GM18517 (cell line): ENCODE measurements around the gene PLXNB3.
"Not testable (repeated sequence)": the region's sequence is repeated elsewhere in the genome, so short reads cannot be mapped to it uniquely, and the experiment has no call there.

Experiments used
- ATAC-seq: cut with Tn5 transposase; IDR thresholded peaks from one replicate; pipeline ENCODE4 v1.9.1; 2021; ENCODE audit warnings: mild to moderate bottlenecking, moderate library complexity; ENCODE audit not compliant: unreplicated experiment

The PLXNB3 gene

DNA sequence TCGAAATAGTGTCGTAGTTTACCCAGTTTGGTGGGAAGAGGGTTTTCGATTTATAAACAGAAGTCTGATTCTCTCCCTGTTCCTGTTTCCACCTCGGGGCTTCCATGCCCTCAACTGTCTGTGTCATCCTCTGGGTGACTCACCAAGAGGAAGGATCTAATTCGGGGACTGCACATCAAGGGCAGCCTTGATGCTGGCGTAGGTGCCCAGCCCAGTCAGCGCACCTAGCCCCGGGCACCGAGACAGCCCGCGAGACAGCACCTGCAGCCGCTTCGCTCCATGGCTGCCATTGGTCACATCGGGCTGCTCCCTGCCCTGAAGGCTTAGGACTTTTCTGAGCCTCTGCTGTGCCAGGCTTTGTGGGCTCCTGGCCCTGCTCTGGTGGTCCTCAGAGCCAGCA is 31.6 kb upstream of the PLXNB3 start:
- no peak for ATAC-seq

DNA sequence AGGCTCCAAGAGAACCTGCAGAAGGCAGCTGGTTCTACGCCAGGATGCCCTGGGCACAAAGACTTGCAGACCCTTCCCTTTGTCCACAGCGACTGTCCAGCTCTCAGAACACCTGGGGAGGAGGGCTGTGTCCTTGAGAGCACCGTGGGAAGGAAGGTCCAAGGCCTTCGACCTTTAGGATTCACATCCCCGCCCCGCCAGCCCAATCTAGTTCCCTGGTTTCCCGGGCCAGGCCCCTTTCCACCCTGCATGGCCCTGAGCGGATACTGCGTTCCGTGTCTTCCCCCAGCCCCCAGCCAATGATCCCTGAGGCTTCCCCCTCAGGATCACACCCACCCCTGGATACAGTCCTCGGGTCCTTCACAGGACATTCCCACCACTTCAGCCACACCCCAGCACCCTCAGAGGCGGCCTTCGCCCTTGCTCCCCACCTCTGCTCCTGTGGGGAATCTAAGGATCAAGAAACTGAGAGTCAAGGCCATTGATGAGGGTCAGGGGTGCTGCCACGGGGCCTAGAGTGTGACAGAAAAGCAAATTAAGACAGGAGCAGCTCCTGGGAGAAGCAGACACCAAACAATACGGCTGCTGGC is 30.3 kb upstream of the PLXNB3 start:
- ATAC-seq, result no peak

- no peak for ATAC-seq
Measured at GRCh38 chrX:153734871-153735270, 29.2 kb upstream of the PLXNB3 start.

DNA sequence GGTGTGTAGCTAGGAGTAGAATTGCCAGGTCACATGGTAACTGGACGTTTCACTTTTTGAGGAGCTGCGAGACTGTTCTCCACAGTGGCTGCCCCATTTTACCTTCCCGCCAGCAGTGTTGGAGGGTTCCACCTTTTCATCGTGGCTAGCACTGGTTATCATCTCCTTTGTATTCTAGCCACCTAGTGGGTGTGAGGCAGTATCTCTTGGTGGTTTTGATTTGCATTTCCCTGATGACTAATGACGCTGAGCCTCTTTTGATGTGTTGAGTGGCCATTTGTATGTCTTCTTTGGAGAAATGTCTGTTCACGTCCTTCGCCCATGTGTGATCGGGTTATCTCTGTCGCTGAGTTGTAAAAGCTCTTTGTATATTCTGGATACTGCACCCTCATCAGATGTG is 28.8 kb upstream of the PLXNB3 start:
- no peak for ATAC-seq

GRCh38 chrX:153736071-153736820 is 27.8 kb upstream of the PLXNB3 start:
- ATAC-seq, result no peak

DNA sequence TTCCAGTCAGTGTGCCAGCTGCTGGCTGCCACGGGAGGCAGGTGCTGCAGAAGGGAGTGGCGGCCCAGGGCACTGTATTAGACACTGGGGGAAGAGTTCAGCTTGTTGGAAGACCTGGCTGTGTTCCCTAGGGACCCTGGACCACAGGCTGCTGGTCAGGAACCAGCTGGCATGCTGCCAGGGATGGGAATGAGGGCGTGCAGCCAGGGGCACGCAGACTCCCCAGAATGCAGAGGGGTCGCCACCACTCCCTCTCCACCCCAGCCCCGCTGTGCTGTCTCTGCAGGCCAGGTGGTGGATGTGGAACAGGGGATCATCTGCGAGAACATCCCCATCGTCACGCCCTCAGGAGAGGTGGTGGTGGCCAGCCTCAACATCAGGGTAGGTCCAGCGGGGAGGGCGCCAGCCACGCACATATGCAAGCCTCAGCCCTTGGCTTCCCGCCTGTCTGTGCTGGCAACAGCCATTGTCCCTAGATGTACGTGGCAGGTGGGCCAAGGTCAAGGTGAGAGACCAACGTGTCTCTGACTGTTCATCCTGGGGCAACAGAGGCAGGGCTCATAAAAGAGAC is 27.1 kb upstream of the PLXNB3 start:
- no peak for ATAC-seq

GRCh38 chrX:153738056-153738605 is 25.9 kb upstream of the PLXNB3 start:
- no peak for ATAC-seq

DNA sequence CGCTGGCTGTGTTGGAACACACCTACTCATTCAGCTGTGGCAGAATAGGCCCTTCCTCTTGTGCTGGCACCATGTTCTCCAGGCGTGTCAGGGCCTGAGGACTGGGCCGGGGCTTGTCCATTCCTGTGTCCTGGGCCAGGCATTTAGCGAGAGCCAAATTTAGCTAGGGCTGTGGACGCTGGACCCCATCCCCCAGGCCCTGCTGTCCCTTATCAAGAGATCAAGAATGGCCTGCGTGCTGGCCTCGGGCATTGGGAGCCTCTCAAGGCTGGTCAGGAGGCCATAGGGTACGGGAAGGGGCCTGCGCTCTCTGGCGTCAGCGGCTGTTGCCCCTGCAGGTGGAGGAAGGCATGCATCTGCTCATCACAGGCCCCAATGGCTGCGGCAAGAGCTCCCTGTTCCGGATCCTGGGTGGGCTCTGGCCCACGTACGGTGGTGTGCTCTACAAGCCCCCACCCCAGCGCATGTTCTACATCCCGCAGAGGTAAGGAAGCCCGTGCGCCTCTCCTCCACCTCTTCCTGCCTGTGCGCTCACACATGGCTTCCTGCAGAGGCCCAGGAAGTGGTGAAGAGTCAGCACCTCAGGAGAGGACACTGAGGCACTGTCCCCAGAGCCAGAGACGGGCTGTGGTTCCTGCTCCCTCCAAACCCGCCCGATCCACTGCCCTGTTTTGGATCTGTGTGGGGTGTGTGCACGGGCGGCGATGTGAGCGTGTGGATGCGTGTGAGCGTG is 24.1 kb upstream of the PLXNB3 start:
- ATAC-seq, result no peak

DNA sequence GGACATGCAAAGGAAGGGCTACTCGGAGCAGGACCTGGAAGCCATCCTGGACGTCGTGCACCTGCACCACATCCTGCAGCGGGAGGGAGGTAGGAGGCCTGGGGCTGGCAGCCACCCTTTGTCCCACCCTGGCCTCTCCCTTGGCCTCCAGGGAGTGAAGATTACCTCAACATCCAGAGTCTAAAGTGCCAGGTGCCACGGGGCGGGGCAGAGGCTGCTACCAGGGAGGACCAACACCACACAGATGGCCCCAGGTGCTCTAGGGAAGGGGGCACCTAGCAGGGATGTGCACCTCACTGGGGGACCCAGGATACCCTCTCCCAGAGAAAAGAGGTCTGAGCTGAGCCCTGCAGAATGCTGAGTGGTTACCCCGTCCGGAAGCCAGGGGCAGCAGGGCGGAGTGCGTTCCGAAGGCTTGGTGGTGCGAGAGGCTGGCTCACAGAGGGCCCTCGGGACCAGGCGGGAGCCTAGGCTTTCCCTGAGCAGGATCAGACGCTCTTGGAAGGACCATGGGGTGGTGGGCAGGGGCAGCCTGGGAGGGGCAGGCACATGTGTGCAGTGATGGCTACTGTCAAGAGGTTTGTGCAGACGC is 23.3 kb upstream of the PLXNB3 start:
- no peak for ATAC-seq

- ATAC-seq, result no peak
Measured at GRCh38 chrX:153741446-153741845, 22.6 kb upstream of the PLXNB3 start.

- not testable (repeated sequence) for ATAC-seq
Measured at GRCh38 chrX:153742111-153742510, 21.9 kb upstream of the PLXNB3 start.

DNA sequence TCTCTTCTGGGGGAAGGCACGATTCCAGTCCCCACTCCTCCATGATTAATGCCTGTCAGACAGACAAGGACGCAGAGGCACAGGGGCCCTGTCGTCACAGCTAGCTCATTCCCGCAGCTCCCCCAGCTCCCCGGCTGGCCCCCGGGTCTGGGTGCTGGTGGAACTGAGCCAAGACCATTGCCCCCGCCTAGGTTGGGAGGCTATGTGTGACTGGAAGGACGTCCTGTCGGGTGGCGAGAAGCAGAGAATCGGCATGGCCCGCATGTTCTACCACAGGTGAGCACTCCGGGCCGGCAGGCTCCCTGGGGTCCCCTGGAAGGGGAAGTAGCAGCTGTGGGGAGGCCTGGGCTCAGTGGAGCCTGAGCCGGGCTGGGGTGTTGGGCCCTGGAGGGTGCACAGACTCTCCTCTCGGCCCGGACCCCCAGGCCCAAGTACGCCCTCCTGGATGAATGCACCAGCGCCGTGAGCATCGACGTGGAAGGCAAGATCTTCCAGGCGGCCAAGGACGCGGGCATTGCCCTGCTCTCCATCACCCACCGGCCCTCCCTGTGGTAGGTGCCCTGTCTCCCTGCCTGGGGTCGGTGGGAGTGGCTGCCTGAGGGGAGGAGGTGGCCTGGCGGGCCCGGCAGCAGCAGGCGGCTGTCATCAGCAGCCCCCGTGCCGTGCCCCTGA is 21.1 kb upstream of the PLXNB3 start:
- ATAC-seq, result not testable (repeated sequence)

- not testable (repeated sequence) for ATAC-seq
Measured at GRCh38 chrX:153743468-153744209, 20.4 kb upstream of the PLXNB3 start.

DNA sequence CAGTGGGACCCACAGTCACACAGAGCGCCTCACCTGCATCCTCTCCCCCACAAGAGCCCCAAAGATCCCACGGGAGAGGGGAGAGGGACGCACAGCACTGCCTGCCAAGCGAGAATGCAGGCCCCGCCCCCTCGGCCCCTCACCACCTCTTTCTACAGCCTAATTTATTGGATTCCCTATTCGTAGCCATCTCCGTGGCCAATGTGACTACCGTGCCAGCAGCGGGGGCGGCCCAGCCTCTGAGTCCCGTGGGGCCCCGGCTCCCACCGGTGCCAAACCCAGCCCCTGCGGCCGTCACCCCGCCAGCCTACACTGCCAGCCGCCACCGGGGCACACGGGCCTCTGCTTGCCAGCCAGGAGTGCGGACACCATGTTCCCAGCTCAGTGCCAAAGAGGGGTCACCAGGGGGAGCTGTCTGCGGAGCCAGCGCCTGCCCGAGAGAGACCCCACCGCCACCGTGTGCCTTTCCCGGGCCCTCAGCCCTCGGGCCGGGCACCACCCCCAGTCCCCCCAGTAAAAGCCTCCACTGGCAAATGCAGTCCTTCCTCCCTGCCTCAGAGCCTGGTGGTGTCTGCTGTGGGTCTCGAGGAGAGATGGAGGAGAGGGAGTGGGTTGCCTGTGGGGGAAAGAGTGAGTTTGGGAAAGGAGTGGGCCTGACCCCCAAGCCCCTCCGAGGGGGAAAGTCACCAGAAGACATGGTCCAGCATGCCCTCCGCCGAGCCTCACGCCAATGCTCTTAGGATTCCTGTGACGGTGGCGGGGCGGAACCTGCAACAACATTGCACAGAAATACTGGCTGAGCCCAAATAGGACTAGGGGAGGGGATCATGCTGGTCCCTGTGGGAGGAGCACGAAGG is 19.6 kb upstream of the PLXNB3 start:
- no peak for ATAC-seq

GRCh38 chrX:153745067-153745433 is 19.0 kb upstream of the PLXNB3 start:
- ATAC-seq, result not testable (repeated sequence)

- no peak for ATAC-seq
Measured at GRCh38 chrX:153746359-153746758, 17.7 kb upstream of the PLXNB3 start.

DNA sequence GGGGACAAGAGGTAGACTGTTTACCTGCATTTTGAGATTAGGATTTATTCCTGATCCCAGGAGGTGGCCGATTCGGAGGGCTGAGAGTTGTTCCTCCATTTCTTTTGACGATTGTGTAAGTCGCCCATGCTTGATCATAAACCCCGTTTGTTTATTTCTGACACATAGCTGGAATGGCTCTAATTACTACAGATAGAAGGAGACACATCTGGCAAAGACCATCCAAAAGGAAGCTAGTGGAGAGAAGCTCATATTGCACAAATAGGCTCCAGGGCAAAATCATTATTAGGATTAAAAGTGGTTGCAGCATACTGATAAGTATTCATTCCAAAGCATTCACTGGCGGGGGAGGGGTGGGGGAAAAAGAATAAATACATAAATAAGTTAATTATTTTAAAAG is 17.1 kb upstream of the PLXNB3 start:
- ATAC-seq, result not testable (repeated sequence)

DNA sequence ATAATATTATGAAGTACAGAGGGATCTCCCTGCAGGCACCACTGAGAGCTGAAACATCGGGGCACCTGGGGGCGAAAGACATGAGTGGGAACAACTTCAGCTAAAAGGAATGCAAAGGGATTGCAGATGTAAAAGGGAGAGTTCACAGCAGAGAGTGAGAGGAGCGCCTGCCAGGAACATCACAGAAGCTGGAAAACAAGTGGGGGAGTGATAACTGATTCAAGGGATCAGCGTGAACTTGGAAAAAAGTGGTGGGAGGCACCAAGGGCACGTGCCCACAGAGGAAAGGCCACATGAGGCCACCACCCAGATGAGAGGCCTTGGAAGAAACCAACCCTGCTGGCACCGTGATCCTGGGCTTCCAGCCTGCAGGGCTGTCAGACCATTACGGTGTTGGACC is 15.0 kb upstream of the PLXNB3 start:
- ATAC-seq, result not testable (repeated sequence)
